Neural progenitor cell (in vitro differentiated cells): ENCODE results near the gene MED13.

Source experiments
- CTCF ChIP-seq: fragments of 200-600 bp; sonication (generic); IDR thresholded peaks from 2 replicates; pipeline ENCODE4 v1.5.1; 2017; ENCODE audit warnings: antibody characterized with exemption, mild to moderate bottlenecking
- EZH2 ChIP-seq: fragments of 200-600 bp; sonication (generic); IDR thresholded peaks from 2 replicates; pipeline ENCODE4 v1.6.1; 2017; ENCODE audit warnings: antibody characterized with exemption, mild to moderate bottlenecking, moderate library complexity

GRCh38 chr17:62045517-62045916, 19.6 kb downstream of the MED13 start:
- TF ChIP-seq CTCF (no peak), EZH2 (no peak)
